NCI-H748 (cell line): Measurements from ENCODE around the gene LAMA3.
"Not testable (repeated sequence)": the region's sequence is repeated elsewhere in the genome, so short reads cannot be mapped to it uniquely, and the experiment has no call there.

ENCODE experiments used
- DNase-seq: peaks from one replicate; lab custom pipeline; 2025; ENCODE audit not compliant: unreplicated experiment; lab: John Stamatoyannopoulos, UW

Gene LAMA3

DNA sequence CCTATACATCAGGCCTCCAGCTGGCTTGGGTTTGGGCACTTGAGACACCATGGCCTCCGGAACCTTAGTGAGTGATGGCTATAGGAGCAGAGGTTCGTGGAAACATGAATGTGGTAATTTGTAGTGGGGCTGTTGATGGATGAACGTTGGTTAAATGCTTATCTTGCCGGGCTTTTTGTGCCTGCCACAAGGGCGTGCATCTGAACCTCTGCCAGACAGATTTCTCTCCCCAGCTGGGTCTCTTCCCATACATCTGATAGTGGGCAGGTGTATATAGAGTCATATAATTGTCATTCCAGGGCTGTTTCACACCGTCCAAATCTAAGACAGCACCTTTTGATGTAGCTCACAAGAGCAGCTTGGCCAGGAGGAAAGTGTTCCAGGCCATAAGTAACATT, 14.7 kb downstream of the LAMA3 start:
- no peak for DNase-seq

DNA sequence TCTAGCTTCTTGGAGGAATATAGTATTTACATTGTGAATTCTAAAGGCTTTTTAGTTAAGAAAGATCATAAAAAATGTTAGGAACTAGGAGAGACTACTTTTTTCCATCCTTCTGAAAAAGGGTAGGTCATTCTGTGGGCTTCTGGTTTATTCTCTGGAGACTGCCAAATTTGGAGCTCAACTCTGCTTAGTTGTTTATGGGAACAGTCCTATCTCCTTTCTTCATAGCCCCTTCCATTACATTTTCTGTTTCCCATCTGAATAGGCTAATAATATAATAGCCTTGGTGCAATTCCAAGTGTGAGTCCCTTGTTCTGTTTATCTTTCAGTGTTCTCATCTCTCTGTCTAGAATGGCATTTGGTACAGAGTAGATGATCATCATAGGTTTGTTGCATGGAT, 15.6 kb downstream of the LAMA3 start:
- no peak for DNase-seq

DNA sequence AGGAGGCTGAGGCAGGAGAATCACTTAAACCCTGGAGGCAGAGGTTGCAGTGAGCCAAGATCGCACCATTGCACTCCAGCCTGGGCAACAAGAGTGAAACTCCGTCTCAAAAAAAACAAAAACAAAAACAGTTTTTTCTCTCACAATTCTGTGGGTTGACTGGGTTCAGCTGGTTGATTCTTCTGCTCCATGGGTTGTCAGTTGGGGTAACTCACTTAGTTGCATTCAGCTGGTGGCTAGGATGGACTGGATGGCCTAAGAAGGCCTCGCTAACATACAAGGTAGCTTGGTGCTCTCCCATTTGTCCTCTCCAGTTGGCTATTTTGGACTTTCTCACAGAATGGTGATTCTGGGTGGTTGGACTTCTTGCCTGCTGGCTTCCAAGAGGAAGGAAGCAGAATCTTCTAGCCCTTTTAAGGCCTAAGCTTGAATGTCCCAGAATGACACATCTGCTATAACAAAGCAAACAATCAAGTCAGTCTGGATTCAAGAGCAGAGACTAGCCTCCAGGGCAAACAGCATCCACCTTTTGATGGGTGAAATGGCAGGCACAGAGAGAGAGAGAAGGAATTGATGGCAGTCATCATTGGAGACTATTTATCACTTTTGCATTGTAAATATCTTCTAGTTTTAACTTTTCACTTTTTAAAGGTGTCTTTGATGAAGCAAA, 17.9 kb downstream of the LAMA3 start:
- DNase-seq: no peak

DNA sequence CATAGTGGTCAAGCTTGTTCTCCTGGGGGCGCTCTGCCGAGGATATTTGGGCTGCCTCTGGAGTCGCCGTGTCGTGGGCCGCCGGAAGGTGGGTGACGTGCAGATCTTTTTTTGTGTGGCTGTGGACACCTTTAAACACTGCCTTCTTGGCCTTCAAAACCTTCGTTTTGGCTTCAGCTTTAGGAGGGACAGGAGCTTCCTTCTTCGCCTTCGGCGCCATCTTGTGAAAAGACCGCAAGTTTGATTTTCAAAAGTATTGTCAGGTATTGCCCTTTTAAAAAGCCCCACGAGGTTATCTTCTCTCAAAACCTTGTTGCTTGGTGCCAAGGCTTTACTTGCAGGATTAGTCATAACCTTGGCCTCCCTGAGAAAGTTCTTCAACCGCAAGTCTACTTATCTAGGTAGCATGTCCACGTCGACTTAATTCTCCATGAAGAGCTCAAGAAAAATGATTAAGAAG, 20.8 kb downstream of the LAMA3 start:
- no peak for DNase-seq

- DNase-seq: no peak
Observed at GRCh38 chr18:23710946-23711345, 21.7 kb downstream of the LAMA3 start.

DNA sequence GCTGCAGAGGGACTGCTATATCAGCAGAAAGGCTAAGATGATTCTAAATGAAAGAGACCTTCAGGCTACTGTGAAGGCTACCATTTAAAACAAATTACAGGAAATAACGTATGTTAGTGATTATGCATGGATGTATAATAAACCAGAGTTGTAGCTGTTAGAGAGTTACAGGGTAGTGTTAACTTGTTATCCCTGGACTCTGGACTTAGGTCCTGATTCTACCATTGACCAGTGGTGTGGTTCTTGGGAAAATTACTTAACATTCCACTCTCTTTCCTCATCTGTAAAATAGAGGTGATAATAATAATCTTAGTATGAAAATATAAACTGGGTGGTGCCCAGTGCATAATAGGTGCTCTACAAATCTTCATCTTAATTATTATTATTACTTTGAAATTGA, 22.2 kb downstream of the LAMA3 start:
- DNase-seq: no peak

DNA sequence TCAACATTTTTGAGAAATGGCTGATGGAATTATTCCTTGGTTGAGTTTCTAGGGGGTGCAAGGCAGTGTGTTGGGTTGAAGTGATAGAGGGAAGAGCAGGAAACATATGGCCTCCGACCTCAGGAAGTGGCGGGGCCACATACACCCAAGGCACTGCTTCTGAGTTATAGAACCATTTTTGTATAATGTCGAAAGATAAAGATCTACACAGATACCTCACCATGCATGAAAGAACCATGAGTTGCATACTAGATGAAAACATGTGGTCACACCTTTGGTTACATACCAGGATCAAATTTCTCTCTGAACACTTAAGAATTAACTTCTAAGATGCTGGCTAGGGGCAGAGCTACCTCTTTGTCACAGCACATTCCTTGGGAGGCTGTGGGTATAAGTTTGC, 23.2 kb downstream of the LAMA3 start:
- DNase-seq: no peak

DNA sequence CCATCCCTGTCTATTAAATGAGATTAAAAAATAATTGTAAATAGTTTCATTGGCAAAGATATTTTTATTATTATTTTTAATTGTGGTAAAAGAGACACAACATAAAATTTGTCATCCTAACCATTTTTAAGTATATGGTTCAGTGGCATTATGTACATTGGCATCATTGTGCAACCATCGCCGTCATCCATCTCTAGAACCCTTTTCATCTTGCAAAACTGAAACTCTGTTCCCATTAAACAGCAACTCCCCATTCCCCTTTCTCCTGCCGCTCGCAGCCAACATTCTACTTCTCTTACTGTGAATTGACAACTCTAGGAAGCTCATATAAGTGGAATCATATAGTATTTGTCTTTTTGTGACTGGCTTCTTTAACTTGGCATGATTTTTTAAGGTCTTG, 25.3 kb downstream of the LAMA3 start:
- DNase-seq: no peak

GRCh38 chr18:23716079-23716478, 26.8 kb downstream of the LAMA3 start:
- not testable (repeated sequence) for DNase-seq

- DNase-seq: no peak
Observed at GRCh38 chr18:23716516-23716915, 27.3 kb downstream of the LAMA3 start.

DNA sequence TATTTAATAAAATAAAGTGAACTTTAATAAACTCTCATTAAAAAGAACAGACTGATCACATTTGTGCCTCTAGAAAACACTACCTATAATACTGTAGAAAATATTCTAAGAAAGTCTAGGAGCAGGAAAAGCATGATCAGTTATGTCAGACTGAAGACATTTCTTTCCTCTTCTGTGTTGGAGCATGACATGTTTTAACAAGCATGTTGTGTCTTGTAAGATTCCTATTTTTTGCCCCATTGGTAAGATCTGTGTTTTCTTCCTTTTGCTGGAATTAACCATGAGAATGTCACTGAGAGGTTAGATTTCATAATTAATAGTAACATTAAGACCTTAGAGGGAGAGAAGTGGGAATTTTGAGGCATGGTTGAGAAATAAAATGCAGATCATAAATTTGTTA, 27.7 kb downstream of the LAMA3 start:
- DNase-seq: no peak

DNA sequence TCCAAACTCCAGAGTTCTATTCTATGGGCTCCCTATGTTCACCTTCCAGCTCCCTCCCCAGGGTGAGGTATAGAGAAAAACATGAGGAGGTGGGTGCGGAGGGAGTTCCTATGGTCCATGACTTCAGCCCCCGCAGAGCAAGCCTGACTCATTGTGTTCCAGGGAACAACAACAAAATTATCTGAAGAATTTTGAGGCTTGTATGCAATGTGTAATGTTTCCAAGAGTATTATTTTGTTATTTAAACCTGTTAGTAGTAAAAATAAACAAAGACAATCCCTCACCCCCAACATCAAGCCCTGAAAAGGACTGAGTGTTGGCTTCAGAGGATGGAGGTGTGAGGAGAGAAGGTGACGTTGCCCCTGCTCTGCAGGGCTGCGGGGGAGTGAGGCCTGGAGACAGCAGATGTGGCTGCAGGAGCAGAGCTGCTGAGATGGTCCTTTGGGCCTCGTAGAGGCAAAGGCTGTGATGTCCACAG, 29.0 kb downstream of the LAMA3 start:
- DNase-seq: no peak

- no peak for DNase-seq
Observed at GRCh38 chr18:23718731-23719130, 29.5 kb downstream of the LAMA3 start.

DNA sequence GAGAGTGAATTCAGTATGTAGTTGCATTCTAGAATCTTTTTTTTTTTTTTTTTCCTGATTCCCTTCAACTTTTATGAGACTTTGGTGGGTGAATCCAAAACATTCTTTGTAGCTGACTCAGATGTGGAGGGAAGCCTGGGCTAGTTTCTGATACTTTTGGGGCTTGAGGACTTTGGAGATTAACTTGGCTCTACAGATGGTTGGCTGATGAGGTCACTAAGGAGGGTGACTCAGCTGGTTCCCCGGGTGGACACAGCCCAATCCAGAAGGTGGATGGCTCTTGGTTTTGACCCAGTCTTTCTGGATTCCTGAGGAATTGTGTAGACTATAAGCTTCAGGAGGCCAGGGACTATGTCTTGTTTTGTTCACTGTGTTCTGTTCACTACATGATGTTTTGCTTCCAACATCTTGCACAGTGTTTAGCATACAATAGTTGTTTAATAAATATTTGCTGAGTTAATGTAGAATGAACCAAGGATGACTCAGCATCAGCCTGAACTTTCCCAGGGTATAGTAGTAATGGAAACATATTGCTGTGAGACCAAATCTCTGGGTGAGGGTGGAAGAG, 30.5 kb downstream of the LAMA3 start:
- DNase-seq: no peak

DNA sequence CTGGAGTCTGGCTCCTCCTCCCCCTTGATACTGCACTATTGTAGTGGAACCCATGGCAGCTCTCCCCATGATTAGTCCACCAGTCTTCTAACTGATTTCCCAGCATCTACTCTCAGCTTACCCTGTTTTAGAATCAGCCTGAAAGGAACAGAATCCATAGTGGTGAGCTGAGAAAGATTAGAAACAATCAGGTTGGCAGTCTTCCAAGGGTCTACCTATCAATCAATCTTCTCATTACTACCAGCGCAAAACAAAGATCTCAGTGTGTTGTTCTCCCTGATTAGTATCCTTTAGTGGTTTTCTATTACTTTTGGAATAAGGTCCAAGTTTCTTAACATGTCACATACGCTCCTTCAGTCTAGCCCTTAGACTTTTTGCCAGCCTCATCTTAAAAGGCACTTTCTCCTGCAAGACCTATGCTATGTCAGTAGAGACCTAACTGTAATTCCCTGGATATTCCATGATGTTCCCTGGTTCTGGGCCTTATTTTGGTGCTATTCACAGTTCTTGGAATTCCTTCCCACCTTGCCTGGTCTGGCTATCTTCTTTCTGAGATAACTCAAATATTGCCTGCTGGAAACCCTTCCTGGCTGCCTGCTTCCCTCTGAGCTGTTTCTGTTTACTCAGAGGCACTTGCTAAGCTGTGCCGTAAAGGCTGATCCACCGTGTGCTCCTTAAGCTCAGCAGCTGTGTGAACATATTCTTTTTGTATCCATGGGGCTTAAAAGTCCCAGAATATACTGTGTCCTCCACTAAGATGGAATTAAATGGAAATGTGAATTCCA, 32.6 kb downstream of the LAMA3 start:
- DNase-seq: peak; percentile 26

GRCh38 chr18:23722646-23723045, 33.4 kb downstream of the LAMA3 start:
- no peak for DNase-seq

DNA sequence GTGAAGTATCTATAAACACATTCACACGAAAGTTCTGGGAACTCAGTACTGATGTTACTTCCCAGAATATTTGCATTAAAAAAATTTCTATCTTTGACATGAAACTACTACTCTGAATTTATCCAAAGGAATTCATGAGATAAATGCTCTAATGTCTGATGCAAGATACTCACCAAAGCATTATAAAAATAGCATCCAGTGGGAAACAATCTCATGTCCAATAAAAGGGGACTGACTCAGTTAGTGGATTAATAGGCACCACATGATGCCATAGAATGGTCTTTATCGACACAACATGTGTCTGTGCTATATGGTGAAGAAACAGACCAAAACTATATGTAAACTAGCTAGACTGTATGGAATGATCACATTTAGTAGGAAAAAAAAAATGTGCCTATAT, 33.9 kb downstream of the LAMA3 start:
- no peak for DNase-seq

GRCh38 chr18:23724681-23725080, 35.4 kb downstream of the LAMA3 start:
- no peak for DNase-seq

DNA sequence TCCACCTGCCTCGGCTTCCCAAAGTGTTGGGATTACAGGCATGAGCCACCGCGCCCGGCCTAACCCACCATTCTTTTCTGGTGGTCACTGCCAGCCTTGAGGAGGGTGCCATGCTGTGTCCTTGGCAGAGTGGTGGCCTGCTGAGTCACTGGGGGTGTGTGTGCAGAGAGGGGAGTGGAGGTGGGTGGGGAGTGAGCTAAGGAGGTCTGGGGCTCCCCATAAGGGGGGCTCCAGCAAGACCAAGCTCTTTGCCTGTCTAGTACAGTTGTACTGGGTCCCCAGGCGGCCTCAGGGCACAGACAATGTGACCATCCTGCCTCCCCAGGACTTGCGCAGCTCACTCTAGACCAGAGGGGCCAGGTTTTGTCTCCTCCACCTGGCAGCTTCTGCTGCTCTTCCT, 36.1 kb downstream of the LAMA3 start:
- no peak for DNase-seq

- no peak for DNase-seq
Observed at GRCh38 chr18:23725827-23726661, 36.8 kb downstream of the LAMA3 start.
